HEK293T (cell line): ENCODE results near the gene IDH3A.

ENCODE experiments used
- ARNT ChIP-seq: fragments of 450-650 bp; IDR thresholded peaks from 2 replicates; pipeline ENCODE4 v1.6.1; 2017; ENCODE audit warnings: mild to moderate bottlenecking
- BHLHE40 ChIP-seq: fragments of 450-650 bp; IDR thresholded peaks from 2 replicates; pipeline ENCODE4 v1.6.1; 2016; ENCODE audit warnings: mild to moderate bottlenecking, moderate library complexity, borderline replicate concordance
- CTBP1 ChIP-seq: fragments of 450-650 bp; IDR thresholded peaks from 2 replicates; pipeline ENCODE4 v1.6.1; 2016; ENCODE audit warnings: borderline replicate concordance
- ELF4 ChIP-seq: fragments of 450-650 bp; IDR thresholded peaks from 2 replicates; pipeline ENCODE4 v1.6.1; 2017; ENCODE audit warnings: antibody characterized with exemption
- FOXA1 ChIP-seq: fragments of 450-650 bp; IDR thresholded peaks from 2 replicates; pipeline ENCODE4 v1.6.1; 2016; ENCODE audit warnings: mild to moderate bottlenecking
- FOXM1 ChIP-seq: fragments of 450-650 bp; IDR thresholded peaks from 2 replicates; pipeline ENCODE4 v1.6.1; 2017; ENCODE audit warnings: mild to moderate bottlenecking, borderline replicate concordance
- HDGF ChIP-seq: fragments of 450-650 bp; IDR thresholded peaks from 2 replicates; pipeline ENCODE4 v1.6.1; 2017; ENCODE audit warnings: antibody characterized with exemption, borderline replicate concordance
- NFRKB ChIP-seq: fragments of 450-650 bp; IDR thresholded peaks from 2 replicates; pipeline ENCODE4 v1.6.1; 2016; ENCODE audit warnings: mild to moderate bottlenecking, moderate library complexity
- SP1 ChIP-seq: fragments of 450-650 bp; IDR thresholded peaks from 2 replicates; pipeline ENCODE4 v1.6.1; 2017
- SUZ12 ChIP-seq: fragments of 450-650 bp; IDR thresholded peaks from 2 replicates; pipeline ENCODE4 v1.6.1; 2016; ENCODE audit warnings: mild to moderate bottlenecking
- ZNF384 ChIP-seq: fragments of 450-650 bp; IDR thresholded peaks from 2 replicates; pipeline ENCODE4 v1.6.1; 2016

GRCh38 chr15:78210349-78210717, 61.2 kb downstream of the IDH3A start:
- TF ChIP-seq BHLHE40 (no peak), FOXA1 (no peak), FOXM1 (no peak), ARNT (no peak), ELF4 (no peak), NFRKB (no peak), HDGF (no peak), ZNF384 (no peak), CTBP1 (no peak), SP1 (no peak), SUZ12 (no peak)
